LoVo (cell line): ENCODE results near the gene PLEKHA3.
"Not testable (repeated sequence)": the region's sequence is repeated elsewhere in the genome, so short reads cannot be mapped to it uniquely, and the experiment has no call there.

Source experiments
- DNase-seq: peaks from one replicate; pipeline ENCODE4 v3.0.0-alpha.2; 2016; ENCODE audit warnings: low spot score

Gene PLEKHA3

GRCh38 chr2:178480227-178481181, at the start of gene PLEKHA3:
Gene PLEKHA3 (plus strand): TSS chr2:178480457. CDS start chr2:178480870, 413 bp downstream.
- DNase-seq = peak; percentile 96

- no peak for DNase-seq
These were observed 43.6 kb upstream of the PLEKHA3 start for GRCh38 chr2:178436662-178437061.

DNA sequence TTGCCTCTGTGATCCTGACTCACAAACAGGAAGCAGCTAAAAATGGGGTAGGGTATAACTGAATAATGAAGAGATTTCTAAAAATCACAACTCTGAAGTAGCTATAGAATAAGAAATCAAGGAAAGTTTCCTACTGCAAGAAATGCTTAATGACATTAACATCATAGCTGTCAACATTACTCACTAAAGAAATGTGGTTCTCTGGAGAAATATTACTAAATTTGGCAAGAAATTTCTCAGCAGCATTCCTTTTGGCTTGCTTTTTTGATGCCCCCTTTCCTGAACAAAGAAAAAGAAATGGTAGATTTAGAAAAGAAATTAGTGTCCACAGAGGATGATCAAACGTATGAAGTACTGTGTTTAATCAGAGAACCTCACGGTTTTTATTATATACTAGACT, 38.8 kb upstream of the PLEKHA3 start:
- DNase-seq = no peak

- DNase-seq = no peak
These were observed 31.1 kb upstream of the PLEKHA3 start for GRCh38 chr2:178448968-178449661.

DNA sequence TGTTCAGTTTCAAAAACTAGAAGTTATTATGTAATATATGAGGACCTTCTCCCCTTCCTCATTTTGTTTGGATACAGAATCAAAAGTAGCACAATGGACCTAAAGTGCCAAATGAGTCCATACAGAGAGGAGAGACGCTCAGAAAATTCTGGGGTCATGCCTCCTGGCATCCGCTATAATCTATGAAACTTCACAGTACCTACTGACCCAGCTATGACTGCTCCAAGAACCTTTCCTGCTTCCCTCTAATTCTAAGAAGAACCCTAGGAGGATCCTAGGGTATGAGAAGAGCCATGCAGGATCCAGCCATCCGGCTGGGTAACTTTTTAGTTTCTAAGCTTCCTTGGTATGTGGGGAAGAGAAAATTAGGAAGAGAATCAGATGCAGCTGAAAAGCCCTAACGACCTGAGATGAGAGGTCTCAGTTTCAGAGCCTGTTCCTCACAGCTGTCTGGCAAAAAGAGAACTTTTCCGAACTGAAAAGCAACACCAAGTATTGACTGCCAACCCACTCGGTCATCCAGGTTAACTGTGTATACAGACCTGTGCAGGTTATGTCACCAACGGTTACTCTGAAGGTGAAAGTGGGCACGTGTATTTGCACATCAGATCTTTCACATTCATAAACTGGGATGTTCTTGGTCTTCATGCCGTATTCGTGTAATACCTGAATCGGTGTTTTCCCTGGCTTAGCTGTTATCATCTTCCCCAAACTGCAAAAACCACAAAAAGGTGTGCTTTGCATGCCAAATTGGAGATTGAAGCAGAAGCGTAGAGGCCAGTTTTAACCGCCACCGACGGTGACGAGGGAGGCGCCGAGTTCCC, 30.3 kb upstream of the PLEKHA3 start:
- DNase-seq = peak; percentile 4

- DNase-seq = no peak
These were observed 29.8 kb upstream of the PLEKHA3 start for GRCh38 chr2:178450524-178450773.

DNA sequence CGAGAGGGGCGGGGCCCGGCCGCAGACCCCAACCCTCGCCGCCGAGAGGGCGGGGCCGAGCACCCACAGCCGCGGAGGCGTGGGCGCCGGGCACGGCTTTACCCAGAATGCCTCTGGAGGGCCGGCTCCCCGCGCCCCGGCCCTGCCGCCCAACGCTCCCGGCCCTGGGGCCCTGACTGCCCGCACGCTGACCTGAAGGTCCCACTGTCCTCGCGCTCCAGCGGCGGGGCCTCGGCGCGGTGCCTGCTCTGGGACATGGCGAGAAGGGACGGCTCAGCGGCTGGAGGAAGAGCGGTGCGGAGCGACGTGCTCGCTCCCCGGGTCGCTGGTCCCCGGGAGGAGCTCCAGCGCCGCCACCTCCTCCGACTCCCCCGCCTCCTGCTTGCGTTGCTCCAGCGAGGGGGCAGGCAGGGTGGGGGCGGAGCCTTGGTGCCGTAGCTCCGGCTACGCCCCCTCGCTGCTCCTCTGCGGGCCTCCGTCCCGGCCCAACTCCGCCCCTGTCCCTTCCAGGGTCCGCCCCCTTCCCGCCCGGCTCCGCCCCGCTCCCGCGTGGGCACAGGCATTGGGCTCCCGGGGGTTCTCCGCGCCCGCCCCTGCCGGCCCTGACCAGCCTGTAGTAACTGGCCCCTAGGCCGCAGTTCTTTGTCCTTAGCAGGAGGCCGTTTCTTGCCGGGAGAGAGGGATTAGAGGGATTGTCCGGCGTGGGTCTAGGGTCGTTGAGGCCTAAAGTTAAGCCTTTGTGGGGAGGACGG, 29.3 kb upstream of the PLEKHA3 start, which contains the start of the genes PJVK and PRKRA:
Gene PJVK (plus strand): TSS at position 605 of the 752 bp plus-strand sequence. CDS start 2,032 bp downstream, outside the sequence.
Gene PRKRA (minus strand): TSS at position 402 of the 752 bp plus-strand sequence. CDS start 145 bp downstream, at position 257.
- peak; percentile 96 for DNase-seq

DNA sequence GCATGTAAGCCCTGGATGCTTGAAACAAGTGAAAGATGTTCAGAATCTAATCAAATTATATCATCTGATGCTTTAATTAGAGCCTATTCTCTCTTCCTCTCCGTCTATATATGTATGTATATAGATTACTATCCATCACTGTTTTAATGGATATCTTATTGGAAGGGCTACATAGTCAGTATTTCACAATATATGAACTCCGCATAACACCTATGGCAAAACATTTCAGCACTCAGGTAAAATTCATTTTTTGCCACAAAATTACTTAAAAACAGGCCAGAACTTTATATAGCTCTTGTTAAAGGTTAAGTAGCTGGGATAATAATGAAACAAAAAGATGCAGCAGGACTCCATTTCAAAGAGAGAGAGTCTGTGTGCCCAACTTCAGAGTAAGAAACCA, 27.9 kb upstream of the PLEKHA3 start:
- no peak for DNase-seq

DNA sequence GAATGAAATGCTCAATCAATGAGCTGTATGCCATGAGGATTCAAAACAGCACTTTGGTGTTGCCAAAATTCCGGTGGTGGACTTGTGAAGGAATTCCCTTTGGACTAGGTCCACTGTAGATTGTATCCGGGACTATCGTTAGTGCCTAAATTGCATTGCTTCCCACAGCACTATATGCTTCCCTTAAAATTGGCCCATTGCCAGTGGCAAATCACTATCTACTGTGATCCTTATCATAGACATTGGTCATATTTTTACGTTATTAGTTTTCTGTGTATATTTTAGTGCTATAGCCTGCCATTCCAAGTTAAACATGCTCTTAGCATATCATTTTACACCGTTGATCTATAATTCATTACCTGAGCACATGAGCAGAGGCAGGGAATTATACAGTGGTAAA, 27.4 kb upstream of the PLEKHA3 start:
- no peak for DNase-seq

DNA sequence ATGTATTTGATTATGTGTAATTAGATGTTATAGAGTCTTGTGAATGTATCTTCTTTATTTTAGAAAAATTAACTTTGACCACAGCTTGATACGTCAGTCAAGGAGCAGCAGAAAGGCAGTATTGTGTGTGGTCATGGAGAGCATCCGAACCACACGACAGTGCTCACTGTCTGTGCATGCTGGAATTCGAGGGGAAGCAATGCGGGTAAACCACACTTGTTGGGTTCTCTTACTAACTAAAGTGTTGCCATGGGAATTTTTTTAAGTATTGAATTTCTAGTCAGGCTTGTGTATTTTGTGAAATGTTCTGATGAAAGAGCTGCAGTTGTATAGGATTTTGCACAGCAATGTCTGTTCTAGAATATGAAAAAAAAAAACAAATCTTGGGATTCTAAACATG, 24.3 kb upstream of the PLEKHA3 start:
- no peak for DNase-seq

DNA sequence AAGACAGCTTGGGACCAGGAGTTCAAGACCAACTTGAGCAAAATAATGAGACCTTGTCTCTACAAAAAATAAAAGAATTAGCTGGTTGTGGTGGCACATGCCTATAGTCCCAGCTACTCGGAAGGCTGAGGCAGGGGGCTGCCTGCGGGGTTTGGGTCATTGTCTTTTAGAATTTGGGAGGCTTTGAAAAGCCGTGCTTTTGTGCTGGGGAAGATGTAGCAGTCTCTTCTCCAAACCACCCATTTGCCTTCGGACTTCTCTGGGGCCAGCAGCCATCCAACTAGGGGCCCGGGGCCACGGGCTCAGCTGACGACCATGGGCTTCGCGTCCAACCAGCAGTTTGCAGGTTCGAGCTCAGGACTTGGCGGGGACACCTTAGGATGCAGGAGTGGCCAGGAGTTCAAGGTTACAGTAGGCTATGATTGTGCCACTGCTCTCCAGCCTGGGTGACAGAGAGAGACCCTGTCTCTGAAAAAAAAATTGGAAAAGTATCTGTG, 22.8 kb upstream of the PLEKHA3 start:
- DNase-seq = no peak

DNA sequence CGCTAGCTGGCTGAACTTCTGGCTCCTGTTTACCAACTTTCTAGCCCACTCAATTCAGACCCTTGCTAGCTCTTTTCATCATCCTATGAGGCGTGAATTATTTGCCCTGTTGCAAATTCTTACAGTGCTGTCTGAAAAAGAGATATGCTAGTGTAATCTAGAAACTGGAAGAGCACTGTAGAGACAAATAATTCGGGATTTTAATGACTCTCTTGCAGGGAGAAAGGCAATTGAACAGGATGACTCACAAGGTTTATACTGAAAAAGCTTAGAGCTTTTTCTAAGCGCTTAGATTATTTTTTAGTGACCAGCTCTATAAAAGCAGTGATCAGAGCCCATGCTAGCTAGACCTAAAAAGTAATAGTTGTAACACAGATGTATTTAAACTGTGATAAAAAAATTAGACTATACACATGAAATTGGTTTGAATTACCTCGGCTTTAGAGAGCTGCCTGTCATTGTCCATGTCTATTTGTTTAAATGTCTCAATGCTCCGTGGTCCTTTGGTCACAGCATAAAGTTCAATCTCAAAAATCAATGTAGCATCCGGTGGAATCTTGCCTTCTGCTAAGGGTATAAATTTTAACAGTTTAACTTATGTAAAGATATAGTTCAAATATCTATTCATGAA, 10.9 kb upstream of the PLEKHA3 start:
- DNase-seq = no peak

DNA sequence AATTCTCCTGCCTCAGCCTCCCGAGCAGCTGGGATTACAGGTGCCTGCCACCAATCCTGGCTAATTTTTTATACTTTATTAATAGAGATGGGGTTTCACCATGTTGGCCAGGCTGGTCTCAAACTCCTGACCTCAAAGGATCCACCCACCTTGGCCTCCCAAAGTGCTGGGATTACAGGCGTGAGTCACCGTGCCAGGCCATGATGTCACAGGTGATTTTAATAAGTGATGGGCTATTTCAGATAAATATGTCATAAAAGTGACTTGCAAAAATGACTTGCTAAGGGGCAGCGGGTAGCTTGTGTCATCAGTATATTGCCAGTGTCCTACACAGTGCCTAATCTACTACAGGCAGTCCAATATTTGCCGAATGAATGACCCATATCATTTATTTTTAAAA, 8.9 kb upstream of the PLEKHA3 start:
- not testable (repeated sequence) for DNase-seq

GRCh38 chr2:178473373-178473772, 6.9 kb upstream of the PLEKHA3 start:
- no peak for DNase-seq

DNA sequence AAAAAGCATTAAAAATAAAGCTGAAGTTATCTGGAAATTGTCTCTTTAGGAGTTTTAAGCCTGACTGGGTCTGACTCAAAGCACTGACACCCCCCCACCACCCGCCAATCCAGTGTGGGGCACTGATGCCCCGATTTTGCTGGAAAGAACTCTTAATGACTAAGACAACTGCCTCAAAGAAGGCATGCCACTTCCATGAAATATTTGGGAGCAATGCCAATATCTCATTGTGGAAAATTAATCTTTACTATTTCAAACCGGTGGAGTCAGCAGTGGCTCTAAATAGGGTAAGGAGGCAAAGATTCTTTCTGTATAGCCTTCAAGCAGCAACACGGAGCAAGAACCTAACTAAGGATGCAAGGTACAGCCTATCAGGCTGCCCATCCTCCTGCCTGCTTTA, 6.3 kb upstream of the PLEKHA3 start:
- DNase-seq = no peak

GRCh38 chr2:178474560-178474959, 5.7 kb upstream of the PLEKHA3 start:
- no peak for DNase-seq

DNA sequence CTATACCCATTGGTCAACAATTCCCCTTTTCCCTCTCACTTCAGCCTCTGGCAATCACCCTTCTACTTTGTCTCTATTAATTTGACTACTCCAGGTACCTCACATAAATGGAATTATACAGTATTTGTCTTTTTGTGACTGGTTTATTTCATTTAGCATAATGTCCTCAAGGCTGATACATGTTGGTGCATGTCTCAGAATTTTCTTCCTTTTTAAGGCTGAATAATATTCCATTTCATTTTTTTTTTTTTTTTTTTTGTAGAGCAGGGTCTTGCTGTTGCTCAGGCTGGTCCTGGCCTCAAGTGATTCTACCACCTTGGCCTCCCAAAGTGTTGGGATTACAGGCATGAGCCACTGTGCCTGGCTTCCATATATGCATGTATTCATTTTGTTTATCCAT, 3.8 kb upstream of the PLEKHA3 start:
- no peak for DNase-seq

DNA sequence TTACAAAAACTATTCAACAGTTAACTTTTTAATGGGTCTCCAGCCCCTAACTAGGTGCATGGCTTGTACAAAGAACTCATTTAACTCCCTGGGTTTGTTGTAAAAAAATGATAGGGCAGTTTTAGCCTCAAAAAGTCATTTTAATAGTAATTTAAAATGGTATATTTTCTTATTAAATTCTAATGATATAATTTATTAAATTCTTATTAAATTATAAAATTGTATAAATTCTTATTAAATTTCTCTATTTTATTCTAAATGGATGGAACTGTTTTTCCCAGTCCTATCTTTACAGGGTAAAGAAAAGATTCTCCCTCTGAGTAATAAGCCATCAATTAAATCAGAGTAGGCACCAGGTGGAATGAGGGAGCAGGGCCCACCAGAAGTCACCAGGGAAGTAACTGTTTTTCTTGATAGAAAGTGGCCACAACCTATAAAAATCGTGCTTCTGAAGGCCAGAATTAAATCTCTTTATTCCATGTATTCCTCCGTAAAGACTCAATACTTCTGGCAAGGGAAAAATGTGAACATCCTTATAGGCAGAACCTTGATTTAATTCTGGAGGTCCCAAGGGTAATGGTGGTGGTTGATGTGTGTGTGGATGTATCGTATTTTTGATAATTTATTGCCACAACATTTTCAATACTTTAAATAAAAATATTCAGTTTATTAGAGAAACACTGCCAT, 2.7 kb upstream of the PLEKHA3 start:
- DNase-seq = no peak

DNA sequence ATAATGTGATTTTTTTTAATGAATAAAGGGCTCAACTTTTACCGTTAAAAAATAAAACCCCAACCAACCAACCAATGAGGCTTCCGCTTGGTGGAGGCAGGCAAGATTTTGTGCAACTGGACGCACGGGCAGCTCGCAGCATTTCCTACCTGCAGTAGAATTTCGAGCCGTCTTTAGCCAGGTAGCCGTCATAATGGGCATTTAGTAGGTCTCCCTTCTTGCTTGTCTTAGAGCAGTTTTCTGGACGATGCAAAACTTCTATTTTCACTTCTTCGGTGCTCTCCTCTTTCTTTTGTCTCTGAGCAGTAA, 2.2 kb upstream of the PLEKHA3 start:
- peak; percentile 31 for DNase-seq

GRCh38 chr2:178478439-178479274, 1.6 kb upstream of the PLEKHA3 start, which contains the start of gene FKBP7:
Gene FKBP7 (minus strand): TSS chr2:178478600. CDS start chr2:178478499, 101 bp downstream.
- DNase-seq = peak; percentile 75
